ENCODE data around the gene AASS.

GRCh38 chr7:122046402-122046801, 97.6 kb downstream of the AASS start:
- no peak for TF ChIP-seq CTCF (IDR thresholded peaks at IDR 0.05; ENCODE audit: extremely low read depth in 1 of 2, insufficient read depth in 1 of 2, low read depth in 1 of 2, low read length in 2 of 2)
- TF ChIP-seq EZH2 (IDR thresholded peaks at IDR 0.05; ENCODE audit: borderline replicate concordance, low read depth, low read length, severe bottlenecking) = no peak
- TF ChIP-seq POLR2A (IDR thresholded peaks at IDR 0.05; ENCODE audit: low read depth, low read length) = no peak
- no peak for TF ChIP-seq POLR2AphosphoS5 (IDR thresholded peaks at IDR 0.05; ENCODE audit: insufficient read depth, low read depth, low read length)
- TF ChIP-seq JUN (IDR thresholded peaks at IDR 0.05; ENCODE audit: borderline replicate concordance, insufficient read depth, insufficient read length, low read depth) = no peak
- no peak for TF ChIP-seq FOS (IDR thresholded peaks at IDR 0.05; ENCODE audit: borderline replicate concordance, insufficient read depth, low read length)
- TF ChIP-seq MAX (IDR thresholded peaks at IDR 0.05; ENCODE audit: insufficient read depth, insufficient read length) = no peak

Data from endothelial cell of umbilical vein (primary cell).